ENCODE data around the gene CDH2.

The CDH2 gene

GRCh38 chr18:28127763-28128658 lies 48.9 kb downstream of the CDH2 start:
- no peak for DNase-seq (ENCODE audit: low read depth in 3 of 3)

GRCh38 chr18:28127228-28127627 lies 49.7 kb downstream of the CDH2 start:
- no peak for DNase-seq (ENCODE audit: low read depth in 3 of 3)

- no peak for DNase-seq (ENCODE audit: low read depth in 3 of 3)
These were observed 50.2 kb downstream of the CDH2 start for GRCh38 chr18:28126768-28127167.

GRCh38 chr18:28125051-28125450 lies 51.9 kb downstream of the CDH2 start:
- DNase-seq (ENCODE audit: low read depth in 3 of 3) = no peak

- DNase-seq (ENCODE audit: low read depth in 3 of 3) = no peak
These were observed 52.5 kb downstream of the CDH2 start for GRCh38 chr18:28124131-28125029.

GRCh38 chr18:28123401-28124030 lies 53.4 kb downstream of the CDH2 start:
- no peak for DNase-seq (ENCODE audit: low read depth in 3 of 3)

- DNase-seq (ENCODE audit: low read depth in 3 of 3) = no peak
These were observed 56.0 kb downstream of the CDH2 start for GRCh38 chr18:28120828-28121515.

GRCh38 chr18:28116461-28116860 lies 60.5 kb downstream of the CDH2 start:
- DNase-seq (ENCODE audit: low read depth in 3 of 3) = no peak

- DNase-seq (ENCODE audit: low read depth in 3 of 3) = no peak
These were observed 61.8 kb downstream of the CDH2 start for GRCh38 chr18:28115149-28115550.

GRCh38 chr18:28114472-28114871 lies 62.5 kb downstream of the CDH2 start:
- no peak for DNase-seq (ENCODE audit: low read depth in 3 of 3)

- no peak for DNase-seq (ENCODE audit: low read depth in 3 of 3)
These were observed 63.5 kb downstream of the CDH2 start for GRCh38 chr18:28113271-28114029.

- DNase-seq (ENCODE audit: low read depth in 3 of 3) = no peak
These were observed 64.9 kb downstream of the CDH2 start for GRCh38 chr18:28112056-28112470.

- DNase-seq (ENCODE audit: low read depth in 3 of 3) = no peak
These were observed 66.0 kb downstream of the CDH2 start for GRCh38 chr18:28110924-28111323.

GRCh38 chr18:28109781-28110560 lies 67.0 kb downstream of the CDH2 start:
- no peak for DNase-seq (ENCODE audit: low read depth in 3 of 3)

GRCh38 chr18:28108814-28109213 lies 68.1 kb downstream of the CDH2 start:
- no peak for DNase-seq (ENCODE audit: low read depth in 3 of 3)

- DNase-seq (ENCODE audit: low read depth in 3 of 3) = no peak
These were observed 68.7 kb downstream of the CDH2 start for GRCh38 chr18:28108254-28108653.

- DNase-seq (ENCODE audit: low read depth in 3 of 3) = no peak
These were observed 77.7 kb downstream of the CDH2 start for GRCh38 chr18:28099237-28099636.

- no peak for DNase-seq (ENCODE audit: low read depth in 3 of 3)
These were observed 81.3 kb downstream of the CDH2 start for GRCh38 chr18:28095631-28096030.

- no peak for DNase-seq (ENCODE audit: low read depth in 3 of 3)
These were observed 81.9 kb downstream of the CDH2 start for GRCh38 chr18:28095041-28095440.

- no peak for DNase-seq (ENCODE audit: low read depth in 3 of 3)
These were observed 85.7 kb downstream of the CDH2 start for GRCh38 chr18:28091197-28091596.
